Stimulated activated CD8-positive, alpha-beta memory T cell treated with anti-CD3 and anti-CD28 coated beads, Interleukin-4, amount 100 ng/mL, for 48 hours (primary cell): ENCODE data around the gene MRPL2.
A peak's percentile ranks its signal among the peaks of the same experiment; 100 is the strongest.

ENCODE experiments used
- DNase-seq: peaks from one replicate; pipeline ENCODE4 v3.0.0-alpha.2; 2020

MRPL2 gene

DNA sequence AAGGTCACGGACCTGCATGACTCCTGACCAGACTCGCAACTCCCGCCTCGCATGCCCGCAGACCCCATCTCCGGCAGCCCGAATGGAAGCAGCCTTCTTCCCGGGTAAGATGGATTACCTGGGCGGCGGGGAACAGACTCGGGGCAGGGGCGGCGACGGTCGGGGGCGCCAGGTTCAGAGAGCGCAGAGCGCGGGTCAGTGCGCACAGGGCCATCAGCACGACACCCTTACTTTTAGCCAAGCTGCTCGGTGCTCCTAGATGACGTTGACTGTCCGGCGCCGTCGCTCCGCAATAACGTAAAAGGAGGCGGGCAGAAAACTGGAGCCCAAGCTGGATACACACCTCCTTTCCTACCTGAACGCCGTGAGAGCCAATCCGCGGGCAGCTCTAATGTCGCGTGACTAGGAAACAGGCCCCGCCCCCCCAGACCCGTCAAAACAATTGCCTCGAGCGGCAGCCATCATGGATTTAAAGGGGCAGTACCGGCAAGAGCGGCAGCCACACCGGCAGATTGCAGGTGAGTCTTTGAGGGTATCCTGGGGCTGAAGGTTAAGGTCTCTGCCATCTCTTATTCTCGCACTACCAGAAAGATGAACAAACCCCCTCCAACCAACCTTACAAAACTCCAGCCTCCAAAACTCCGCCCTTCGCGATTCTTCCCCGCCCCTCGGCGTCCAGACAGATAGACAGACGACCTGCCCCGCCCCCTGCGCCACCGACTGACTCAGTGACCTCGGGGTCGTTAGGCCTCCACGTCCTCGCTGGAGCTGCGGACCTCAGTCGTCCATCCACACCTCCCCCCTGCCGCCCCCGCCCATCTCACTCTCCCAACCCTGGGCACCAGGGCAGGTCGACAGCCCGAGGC is at the start of gene MRPL2, which contains the start of gene KLC4:
Gene MRPL2 (minus strand): TSS at position 267 of the 866 bp plus-strand sequence. CDS start 53 bp downstream, at position 214.
Gene KLC4 (plus strand): TSS at position 464 of the 866 bp plus-strand sequence. CDS start 1,705 bp downstream, outside the sequence.
- DNase-seq = peak; percentile 99

DNA sequence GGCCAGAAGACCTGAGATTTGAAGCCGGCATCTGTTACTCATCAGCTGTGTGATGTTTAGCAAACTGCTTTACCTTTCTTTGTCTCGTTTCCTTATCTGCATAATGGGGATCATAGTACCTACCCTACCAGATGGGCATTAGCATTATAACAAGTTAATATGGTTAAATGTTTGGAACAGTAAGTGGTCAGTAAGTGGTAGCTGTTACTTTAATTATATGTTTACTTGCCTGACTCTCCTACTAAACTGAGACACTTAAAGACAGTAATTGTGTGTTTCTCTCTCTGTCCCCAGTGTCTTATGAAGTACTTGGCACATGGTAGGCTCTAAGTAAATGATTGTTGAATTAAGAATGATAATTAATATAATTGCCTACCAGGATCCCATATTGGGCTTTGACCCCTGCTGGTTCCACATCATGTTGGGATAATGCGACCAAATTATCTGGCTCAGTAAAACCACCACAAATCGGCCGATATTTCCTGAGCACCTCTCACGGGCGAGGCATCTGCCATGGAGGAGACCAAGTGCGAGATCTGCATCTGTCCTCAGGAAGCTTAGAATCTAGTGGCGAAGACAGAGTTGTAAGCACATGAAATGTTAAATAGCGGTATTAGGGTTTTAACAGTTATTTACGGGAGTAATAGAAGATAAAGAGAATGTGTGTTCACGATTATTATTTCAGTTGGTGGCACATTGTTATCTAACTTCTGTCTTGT is 48.3 kb upstream of the MRPL2 start:
- DNase-seq = no peak

DNA sequence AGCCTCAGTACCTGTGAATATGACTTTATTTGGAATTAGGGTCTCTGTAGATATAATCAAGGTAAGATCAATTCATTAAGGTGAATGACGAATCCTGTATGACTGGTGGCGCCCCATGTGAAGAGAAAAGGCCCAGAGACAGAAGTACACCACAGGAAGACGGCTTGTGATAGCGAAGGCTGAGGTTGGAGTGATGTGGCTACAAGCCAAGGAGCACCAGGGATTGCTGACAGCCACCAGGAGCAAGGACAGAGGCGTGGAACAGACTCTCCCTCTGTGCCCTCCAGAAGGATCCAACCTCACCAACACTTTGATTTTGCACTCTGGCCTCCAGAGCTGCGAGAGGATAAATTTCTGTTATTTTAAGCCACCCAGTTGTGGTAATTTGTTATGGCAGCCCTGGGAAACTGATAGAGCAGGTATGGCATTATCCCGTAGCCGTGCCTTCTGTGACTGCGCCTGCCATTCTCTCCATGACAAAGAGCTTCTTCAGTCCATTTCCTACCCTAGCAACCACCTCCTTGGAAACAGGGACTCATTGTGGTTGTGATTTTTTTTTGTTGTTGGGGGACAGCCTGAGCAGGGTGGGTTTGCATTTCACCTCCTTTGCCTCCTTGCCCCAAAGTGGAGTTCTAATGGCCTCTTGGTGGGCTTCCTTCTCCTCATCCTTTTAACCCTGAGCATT is 46.4 kb upstream of the MRPL2 start:
- DNase-seq = no peak

DNA sequence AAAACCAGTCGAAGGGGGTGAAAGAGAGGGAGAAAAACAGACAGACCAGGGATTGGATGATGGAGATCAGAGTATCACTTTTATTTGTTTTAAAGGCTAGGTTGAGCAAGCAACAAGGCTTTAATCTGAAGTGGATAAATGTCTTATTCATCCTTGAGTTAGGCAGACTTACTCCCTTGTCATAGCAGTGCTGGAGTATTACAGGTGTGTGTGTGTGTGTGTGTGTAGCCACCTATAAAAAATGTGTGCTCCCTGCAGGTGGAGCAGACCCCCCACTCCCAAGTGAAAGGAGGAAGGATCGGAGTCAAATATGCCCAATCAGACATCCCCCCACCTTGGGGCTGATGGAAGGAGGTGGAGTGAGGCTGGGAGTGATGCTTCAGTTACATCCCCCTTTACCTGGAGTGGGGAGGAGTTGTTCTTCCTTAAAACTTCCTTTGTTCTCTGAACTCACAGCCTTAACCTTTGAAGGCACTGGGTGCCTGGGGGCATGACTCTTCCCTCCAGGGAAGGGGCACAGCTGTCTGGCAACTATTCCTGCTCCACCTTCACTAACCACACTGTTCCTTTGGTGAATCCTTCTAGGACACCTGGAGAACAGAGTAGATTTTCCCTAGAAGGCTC is 44.1 kb upstream of the MRPL2 start:
- no peak for DNase-seq

DNA sequence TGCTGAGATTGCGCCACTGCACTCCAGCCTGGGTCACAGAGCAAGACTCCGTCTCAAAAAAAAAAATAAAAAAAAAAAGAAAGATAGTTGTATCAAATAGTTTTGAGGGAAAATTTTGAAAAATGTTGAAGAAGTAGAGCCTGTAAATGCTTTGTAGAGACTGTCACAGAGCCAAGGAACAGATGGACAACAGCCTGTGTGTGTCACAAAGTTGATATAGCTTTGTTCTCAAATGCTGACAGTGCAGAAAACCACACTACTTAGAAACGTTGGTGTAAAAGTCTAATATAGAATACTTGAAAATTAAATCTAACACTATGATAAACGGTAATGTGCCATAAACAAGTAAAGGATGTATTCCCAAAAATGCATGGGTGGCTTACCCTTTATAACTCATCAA is 42.3 kb upstream of the MRPL2 start:
- no peak for DNase-seq

DNA sequence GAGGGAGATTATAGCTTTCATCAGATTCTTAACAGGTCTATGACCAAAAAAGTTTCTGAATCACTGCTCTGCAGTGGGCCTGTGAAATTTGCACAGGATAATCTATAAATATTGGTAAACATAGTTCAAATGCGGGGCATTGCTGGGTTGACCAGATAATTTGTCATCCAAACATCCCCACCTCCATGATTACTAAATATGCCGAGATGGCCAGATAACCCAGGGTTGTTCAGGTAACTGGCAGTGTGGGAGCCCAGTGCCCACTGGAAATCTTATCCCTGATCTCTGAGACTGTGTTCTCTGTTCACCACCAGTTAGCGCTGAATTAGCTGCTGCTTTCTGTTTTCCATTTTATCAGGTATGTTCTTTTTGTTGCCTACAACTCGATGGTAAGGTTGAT is 38.3 kb upstream of the MRPL2 start:
- DNase-seq = no peak

DNA sequence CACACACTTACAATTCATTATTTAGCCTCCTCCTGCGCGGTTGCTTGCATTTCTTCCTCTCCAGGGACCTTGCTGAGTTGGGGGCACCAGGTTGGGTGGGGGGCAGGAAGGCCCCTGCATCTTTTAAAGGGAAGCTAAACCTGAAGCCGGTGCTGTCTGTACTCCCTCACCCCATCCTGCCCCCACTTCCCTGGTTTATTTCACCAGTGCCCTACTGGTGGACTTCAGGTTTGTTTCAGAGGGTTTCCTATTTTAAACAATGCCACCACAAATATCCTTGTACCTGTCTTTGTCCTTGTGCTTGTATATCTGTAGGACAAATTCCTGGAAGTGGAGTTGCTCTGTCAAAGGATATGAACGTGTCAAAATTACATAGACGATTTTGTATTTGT is 37.9 kb upstream of the MRPL2 start:
- no peak for DNase-seq

DNA sequence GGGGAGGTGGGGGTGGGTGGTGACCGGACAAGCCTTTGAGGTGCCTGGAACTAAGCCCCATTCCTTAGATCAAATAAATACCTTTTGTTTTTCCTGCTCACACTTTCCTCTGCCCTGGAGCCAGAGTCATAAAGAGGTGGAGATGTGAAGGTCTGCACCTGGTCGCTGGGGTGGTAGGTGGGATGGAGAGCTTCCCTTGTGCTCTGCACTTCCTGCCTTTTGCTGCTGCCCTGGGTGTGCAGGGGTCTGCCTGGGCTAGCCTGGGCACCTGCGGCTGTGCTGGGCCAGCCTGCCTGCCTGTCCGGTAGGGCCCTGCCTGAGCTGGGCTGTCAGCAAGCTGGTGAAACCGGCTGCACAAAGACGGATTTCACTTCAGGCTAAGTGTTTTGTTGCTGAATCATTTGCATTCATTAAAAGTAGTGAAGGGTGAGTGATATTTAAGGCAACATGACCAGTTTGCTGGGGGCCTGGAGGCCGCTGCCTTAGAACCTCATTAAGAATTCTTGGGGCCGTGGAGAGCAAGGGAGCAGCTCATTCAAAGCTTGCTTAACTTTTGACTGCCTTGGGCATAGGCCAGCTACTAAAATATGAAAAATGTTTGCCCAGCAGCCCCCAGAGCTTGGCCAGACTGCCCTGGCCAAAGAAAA is 37.3 kb upstream of the MRPL2 start:
- DNase-seq = no peak

DNA sequence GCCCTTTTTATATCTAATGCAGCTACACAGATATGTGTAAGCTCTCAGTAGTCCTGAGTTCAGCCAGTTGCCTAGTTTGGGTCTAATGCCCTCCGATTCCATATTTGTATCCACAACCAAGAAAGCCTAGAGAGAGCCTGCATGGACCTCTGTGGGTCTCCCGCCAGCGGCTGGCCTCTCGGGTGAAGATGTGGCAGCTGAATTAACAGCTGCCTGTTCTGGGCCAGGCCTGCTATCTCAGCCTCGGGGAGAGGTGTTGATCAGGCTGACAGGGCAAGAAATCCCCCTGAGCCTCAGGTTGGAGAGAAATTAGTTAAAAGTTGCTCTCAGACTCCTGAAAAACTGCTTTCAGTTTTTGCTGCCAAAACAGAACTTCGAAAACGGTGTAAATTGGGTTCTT is 36.7 kb upstream of the MRPL2 start:
- no peak for DNase-seq

DNA sequence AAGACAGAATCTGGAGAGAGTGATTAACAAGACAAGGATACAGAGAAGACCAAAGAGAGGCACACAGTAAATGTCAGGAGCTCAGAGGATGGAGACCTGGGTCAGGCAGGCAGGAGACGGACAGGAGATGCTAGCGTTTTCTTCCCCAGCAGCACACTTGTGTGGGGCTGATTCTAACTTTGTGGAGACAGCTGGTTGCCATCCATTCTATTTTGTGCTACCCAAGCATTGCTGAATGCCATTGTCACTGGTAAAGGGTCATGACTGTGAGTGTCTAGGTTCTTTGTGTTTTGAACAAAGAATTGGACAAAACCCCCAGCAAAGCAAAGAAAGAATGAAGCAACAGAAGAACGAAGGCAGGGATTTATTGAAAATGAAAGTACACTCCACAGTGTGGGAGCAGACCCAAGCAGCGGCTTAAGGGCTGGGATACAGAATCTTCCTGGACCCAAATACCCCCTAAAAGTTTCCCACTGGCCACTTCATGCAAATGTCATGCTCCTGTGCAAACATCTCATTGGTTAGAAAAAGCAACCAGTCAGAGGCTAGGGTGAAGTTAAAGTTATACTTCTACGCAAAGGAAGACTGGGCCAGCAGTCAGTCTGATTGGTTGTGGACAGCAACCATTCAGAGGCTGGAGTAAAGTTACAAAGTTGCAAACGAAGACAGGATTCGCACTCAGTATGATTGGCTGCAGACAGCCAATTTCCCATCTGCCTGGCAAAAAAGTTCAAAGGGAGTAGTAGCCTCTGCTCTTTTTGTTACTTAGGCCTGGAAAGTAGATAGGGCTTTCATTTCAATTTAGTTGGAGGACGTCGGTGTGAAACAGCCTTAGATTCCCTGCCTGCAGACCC is 34.4 kb upstream of the MRPL2 start:
- no peak for DNase-seq

DNA sequence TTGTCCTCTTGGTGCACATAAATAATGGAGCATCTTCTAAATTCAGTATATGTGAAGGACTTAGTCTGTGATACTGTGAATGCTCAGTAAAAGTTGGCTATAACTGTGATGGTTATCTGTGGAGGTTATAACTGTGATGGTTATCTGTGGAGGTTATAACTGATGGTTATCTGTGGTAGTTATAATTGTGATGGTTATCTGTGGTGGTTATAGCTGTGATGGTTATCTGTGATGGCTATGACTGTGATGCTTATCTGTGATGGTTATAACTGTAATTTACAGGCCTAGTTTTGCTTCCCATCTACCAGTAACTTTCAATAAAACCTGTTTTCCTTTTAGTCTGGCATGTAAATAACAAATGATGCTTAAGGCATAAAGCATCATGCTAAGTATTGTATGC is 33.4 kb upstream of the MRPL2 start:
- DNase-seq = no peak

DNA sequence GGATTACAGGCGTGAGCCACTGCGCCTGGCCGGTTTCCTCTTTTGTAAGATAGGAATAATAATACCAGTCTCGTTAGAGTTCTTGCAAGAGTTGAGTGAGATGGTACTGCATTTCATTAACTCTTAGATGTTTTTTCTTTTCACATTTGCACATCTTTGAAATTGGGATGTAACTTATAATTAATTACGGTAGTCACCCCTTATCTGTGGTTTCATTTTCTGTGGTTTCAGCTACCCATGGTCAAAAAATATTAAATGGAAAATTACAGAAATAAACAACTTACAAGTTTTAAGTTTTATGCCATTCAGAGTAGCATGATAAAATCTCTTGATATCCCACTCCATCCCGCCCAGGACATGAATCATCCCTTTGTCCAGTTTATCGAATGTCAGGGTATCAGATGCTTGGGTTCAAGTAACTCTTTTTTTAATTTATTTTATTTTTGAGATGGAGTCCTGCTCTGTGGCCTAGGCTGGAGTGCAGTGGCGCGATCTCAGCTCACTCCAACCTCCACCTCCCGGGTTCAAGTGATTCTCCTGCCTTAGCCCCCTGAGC is 32.3 kb upstream of the MRPL2 start:
- DNase-seq = no peak

DNA sequence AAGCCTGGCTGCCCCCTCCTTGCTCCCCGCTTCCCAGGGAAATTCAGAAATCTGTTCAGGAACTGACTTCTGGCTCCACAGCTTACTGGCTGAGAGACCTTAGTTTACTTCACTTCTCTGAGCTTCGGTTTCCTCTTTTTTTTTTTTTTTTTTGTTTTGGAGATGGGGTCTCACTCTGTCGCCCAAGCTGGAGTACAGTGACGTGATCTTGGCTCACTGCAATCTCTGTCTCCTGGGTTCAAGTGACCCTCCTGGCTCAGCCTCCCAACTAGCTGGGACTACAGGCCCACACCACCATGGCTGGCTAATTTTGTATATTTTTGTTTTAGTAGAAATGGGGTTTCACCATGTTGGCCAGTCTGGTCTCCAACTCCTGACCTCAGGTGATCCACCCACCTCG is 31.8 kb upstream of the MRPL2 start:
- DNase-seq = no peak

DNA sequence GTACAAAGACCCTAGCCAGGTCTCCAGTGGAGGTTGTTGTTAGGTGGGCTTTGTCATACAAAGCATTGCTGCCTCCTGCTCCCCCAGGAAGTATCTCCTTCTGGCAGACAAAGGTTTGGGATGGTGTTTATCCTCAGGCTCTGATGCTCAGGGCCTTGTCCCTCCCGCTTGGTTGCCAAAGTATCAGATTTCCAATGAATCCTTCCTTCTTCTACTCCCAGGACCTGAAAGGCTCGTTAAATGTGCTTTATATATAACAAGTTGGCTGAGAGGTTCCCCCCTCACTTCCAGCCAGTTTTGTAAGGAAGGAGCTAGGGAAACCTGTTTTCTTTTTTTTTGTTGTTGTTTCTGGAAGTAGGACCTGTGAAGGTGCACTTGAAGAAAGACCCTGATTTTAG is 31.3 kb upstream of the MRPL2 start:
- DNase-seq = no peak

DNA sequence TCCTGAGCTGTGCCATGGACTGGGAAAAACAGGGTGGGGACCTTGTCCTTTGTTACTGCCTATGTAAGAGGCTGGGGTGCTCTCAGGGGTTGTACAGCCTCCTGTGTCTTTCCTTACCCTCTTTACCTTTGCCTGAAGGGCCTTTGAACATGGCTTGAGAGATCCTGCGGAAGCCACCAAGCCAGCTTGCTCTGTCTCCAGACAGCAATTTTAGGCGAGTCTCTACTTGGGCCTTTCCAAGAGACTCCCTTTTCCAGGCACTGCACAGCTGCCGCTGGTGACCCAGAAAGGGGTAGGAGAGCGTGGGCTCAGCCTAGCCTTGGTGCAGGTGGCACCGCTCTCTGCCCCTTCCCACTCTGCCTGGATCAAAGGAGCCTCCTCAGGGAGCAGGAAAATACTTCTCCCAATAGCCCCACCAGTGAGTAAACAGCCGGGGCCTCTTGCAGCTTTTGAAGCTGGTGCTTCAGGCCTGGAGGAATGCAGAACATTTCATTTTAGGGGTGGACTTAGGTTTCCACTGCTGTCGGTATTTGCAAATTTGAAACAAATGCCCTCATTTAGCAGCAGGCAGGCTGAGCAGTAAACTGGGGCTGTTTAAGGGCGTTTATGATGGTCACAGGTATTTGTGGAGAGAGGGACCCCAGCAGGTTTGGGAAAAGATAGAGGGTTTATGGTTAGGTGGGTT is 30.8 kb upstream of the MRPL2 start:
- DNase-seq = no peak

DNA sequence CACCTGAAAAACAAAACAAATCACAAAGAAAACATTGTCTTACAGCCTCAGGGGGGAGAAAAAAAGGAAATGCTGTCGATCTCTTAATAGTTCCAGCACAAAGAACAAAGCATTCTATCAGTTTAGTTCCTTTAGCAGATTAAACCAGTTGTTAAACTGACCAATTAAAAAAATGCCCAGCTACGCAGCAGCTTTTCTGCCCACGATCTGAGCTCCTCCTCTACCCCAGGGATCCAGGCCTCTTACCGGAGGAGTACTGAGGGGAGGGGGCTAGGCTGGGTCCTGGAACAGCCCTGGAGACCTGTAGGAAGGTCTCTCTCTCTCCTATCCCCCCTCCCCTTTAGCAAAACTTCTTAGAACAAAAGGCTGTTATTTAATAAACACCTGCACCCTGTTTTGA is 30.2 kb upstream of the MRPL2 start:
- no peak for DNase-seq

DNA sequence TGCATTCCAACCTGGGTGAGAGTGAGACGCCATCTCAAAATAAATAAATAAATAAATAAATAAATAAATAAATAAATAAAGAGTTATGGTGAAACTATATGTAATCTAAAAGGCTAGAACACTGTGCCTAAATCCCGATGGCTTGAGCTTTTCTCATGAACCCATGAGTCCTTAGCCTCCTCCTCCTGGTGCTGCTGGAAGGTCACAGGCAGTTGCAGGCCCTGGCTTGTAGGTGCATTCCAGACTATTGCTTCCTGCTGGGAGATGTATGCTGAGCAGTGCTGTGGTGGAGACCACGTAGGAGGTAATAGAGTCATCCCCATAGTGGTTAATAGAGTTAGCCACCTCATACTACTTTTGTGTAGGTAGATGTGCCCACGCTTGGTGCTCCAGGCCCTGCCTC is 29.4 kb upstream of the MRPL2 start:
- no peak for DNase-seq

DNA sequence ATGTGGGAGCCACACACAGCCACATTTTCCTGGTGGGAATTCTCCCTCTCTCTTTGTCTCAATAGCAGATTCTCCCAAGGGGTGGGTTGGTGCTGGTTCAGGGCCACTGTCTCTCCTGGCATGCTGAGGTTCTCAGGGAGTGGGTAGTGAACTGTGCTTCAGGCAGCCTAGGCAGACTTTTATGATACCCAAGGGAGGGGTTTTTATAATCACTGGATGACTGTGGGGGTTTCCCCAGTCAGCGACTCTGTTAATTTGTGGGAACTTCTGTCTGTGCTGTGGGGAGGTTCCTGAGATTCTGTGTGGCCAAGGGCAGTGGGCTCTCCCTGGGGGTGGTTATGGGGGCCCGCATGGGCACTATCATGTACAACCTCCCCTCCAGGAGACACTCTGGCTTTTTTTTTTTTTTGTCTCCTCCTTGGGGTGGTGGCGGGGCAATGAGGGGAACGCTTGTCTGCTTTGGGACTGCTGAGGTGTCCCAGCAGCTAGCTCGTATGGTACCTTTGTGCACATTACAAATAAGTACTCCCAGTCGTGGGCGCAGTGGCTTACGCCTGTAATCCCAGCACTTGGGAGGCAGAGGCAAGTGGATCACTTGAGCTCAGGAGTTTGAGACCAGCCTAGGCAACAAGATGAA is 26.9 kb upstream of the MRPL2 start:
- DNase-seq = peak; percentile 33

DNA sequence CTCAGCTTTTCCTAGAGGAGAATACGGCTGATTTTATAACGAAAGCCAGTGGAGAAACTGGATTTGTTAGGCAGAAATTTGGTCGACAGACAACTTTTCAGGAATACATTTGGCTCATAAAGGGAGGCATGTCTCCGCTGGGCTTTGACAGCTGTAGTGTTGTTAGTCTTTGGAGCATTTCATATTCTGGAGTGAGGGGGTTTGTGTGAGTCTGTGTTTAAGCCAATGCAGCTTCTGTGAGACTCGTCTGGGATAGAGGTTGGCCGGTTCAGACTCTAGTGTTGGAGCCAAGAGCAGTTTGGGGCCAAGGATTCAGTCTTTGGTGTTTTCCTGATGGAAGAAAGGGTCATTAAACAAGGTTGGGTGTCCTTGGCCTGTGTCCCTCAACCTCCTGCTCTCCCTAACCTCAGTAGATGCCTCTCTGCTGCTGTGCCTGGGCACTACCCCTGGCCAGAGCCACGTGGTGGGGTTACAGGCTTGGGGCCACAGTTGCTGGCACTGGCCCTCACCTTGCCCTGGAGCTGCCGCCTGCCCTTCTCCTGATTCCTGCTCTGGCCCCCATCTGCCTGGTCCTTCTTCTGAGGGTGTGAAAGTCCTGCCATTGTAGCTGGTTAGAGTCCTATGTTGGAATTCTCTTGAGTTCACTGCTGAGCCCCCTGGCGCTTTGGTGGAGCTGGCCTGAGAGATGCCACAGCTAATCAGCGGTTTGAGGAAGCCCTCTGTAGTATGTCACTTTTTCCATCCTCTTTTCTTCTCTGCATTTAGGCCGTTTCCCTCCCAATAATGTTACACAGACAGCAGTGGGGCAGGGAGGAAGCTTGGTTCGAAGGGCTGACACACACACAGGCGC is 23.8 kb upstream of the MRPL2 start:
- DNase-seq = no peak
